ENCODE data around the gene SPATA31A5.
"Not testable (repeated sequence)": the region's sequence is repeated elsewhere in the genome, so short reads cannot be mapped to it uniquely, and the experiment has no call there.

SPATA31A5 gene

DNA sequence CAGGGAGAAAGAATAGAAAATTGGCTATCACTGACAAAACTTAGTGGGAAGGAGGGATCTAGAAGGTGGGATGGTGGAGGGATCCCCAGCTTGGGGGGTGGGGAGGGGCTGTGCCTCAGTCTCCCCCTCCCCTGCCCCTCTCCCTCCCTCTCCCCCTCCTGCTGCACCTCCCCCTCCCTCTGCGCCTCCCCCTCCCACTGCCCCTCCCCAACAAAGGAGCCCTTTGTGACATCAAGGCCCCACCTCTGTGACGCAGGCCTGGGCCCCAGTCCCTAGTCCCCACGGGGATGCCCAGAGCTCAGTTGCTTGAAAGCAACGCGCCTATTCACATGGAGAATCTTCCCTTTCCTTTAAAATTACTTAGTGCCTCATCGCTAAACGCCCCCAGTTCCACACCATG is at the start of gene SPATA31A5:
SPATA31A5 (plus strand) TSS at position 301 of the 400 bp plus-strand sequence; CDS start at position 330, 29 bp downstream.
- not testable (repeated sequence) for DNase-seq (ENCODE audit: low spot score)

- DNase-seq (ENCODE audit: low spot score) = not testable (repeated sequence)
Observed at GRCh38 chr9:60962990-60963350, 48.8 kb downstream of the SPATA31A5 start.

DNA sequence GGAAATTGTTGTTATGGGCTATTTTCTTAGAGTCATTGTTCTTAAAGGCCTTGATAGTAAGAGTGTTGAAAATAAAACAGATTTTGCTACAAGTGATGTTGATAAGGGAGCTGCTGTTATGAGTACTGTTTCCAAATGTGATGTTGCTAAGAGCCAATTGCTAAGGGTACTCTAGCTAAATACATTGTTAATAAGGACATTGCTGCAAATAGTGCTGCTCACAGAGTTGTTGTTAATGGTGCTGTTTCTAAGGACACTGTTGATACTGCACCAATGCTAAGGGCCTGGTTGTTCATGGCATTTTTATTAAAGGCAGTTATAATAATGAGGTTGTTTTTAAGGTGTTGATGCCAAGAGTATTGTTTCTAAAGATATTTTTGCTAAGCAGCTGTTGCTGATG is 52.2 kb downstream of the SPATA31A5 start:
- DNase-seq (ENCODE audit: low spot score) = not testable (repeated sequence)

All from hematopoietic multipotent progenitor cell treated with erythropoietin and hydrocortisone succinate and interleukin-3 and kit ligand, for 15 days (in vitro differentiated cells).